Measurements from ENCODE around the gene TMCC2.
A peak's percentile ranks its signal among the peaks of the same experiment; 100 is the strongest.

The TMCC2 gene

DNA sequence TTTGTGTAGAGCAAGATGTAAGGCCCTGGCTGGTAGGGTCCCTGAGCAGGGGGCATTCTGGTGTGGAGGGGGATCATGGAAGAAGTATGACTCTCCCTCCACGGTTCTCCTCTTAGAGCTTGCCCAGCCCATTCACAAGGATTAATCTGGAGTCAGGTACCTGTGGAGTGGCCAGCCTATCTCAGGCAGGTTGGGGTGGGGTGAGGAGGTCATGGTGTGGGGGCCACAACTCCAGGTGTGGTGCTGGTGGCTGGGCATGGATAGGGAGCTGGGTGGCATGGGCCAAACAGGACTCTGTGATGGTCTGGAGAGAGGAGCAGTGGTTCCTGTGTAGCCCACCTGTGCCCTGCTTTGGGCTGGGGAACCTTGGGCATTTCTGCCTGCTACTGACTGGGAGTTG lies 32.3 kb downstream of the TMCC2 start:
- no peaks in the 10 kb centered on the region for H3K9me2 ChIP-seq (replicated peaks; ENCODE audit: insufficient read depth, low read length)
- TF ChIP-seq EZH2phosphoT487 (IDR thresholded peaks at IDR 0.05; ENCODE audit: low read length) (no peak), EZH2 (optimal IDR thresholded peaks at IDR 0.05; ENCODE audit: low read depth, low read length) (no peak)
- TF ChIP-seq, protein P1, sequence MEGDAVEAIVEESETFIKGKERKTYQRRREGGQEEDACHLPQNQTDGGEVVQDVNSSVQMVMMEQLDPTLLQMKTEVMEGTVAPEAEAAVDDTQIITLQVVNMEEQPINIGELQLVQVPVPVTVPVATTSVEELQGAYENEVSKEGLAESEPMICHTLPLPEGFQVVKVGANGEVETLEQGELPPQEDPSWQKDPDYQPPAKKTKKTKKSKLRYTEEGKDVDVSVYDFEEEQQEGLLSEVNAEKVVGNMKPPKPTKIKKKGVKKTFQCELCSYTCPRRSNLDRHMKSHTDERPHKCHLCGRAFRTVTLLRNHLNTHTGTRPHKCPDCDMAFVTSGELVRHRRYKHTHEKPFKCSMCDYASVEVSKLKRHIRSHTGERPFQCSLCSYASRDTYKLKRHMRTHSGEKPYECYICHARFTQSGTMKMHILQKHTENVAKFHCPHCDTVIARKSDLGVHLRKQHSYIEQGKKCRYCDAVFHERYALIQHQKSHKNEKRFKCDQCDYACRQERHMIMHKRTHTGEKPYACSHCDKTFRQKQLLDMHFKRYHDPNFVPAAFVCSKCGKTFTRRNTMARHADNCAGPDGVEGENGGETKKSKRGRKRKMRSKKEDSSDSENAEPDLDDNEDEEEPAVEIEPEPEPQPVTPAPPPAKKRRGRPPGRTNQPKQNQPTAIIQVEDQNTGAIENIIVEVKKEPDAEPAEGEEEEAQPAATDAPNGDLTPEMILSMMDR (IDR thresholded peaks at IDR 0.05; ENCODE audit: low read length) = no peak
- no peak for DNase-seq
- H3K9ac ChIP-seq (ENCODE audit: low read length) = no peak overlapping the region
- H3K27ac ChIP-seq (ENCODE audit: low read length) = no peak overlapping the region
- peak overlapping the region; percentile 53 for H3K4me2 ChIP-seq (ENCODE audit: low read depth, low read length)
- H3K36me3 ChIP-seq (replicated peaks; ENCODE audit: insufficient read depth, low read length) = no peaks in the 10 kb centered on the region
- no peaks in the 10 kb centered on the region for H4K20me1 ChIP-seq (ENCODE audit: insufficient read depth, low read length)
- no peaks in the 10 kb centered on the region for H3K27me3 ChIP-seq (replicated peaks; ENCODE audit: insufficient read depth, low read length)
- H3K4me3 ChIP-seq (ENCODE audit: low read length) = no peak overlapping the region
- H2AFZ ChIP-seq (ENCODE audit: low read length) = no peak overlapping the region
- peaks cover 43% of the 10 kb centered on the region for H3K4me1 ChIP-seq (ENCODE audit: low read length)
- H3F3A ChIP-seq (ENCODE audit: insufficient read depth, low read length) = peaks cover 11% of the 10 kb centered on the region; the same call in 1 of the 2 replicates
- H3K79me2 ChIP-seq (ENCODE audit: low read length) = peaks cover 69% of the 10 kb centered on the region
- no peaks in the 10 kb centered on the region for H3K9me3 ChIP-seq (replicated peaks; ENCODE audit: insufficient read depth, low read length)

DNA sequence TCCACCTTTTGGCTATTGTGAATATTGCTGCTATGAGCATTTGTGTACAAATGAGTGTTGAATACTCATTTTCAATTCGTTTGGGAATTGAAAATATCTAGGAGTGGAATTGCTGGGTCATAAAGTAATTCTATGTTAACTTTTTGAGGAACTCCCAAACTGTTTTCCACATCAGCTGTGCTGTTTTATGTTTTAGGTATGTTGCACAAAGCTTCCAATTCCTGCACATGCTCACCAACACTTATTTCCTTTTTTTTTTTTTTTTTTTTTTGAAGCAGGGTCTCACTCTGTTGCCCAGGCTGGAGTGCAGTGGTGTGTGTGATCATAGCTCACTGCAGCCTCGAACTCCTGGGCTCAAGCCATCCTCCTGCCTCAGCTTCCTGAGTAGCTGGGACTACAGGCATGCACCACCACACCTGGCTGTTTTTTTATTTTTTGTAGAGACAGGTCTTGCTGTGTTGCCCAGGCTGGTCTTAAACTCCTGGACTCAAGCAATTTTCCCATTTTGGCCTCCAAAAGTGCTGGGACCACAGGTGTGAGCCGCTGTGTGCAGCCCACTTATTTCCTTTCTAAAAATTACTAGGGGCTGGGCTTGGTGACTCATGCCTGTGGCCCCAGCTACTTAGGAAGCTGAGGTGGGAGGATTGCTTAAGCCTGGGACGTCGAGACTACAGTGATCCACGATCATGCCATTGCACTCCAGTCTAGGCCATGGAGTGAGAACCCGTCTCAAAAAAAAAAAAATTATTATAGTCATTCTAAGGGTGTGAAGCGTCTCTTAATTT lies 33.4 kb downstream of the TMCC2 start:
- no peak for TF ChIP-seq EZH2 (optimal IDR thresholded peaks at IDR 0.05; ENCODE audit: low read depth, low read length)
- TF ChIP-seq EZH2phosphoT487 (IDR thresholded peaks at IDR 0.05; ENCODE audit: low read length) = no peak
- TF ChIP-seq, protein P1 (IDR thresholded peaks at IDR 0.05; ENCODE audit: low read length) = no peak
- H3K27ac ChIP-seq (ENCODE audit: low read length) = no peak overlapping the region
- no peak overlapping the region for H2AFZ ChIP-seq (ENCODE audit: low read length)
- H3K4me3 ChIP-seq (ENCODE audit: low read length) = no peak overlapping the region
- H3K27me3 ChIP-seq (replicated peaks; ENCODE audit: insufficient read depth, low read length) = no peaks in the 10 kb centered on the region
- peaks cover 11% of the 10 kb centered on the region; the same call in 1 of the 2 replicates for H3F3A ChIP-seq (ENCODE audit: insufficient read depth, low read length)
- H3K79me2 ChIP-seq (ENCODE audit: low read length) = peaks cover 72% of the 10 kb centered on the region
- no peaks in the 10 kb centered on the region for H4K20me1 ChIP-seq (ENCODE audit: insufficient read depth, low read length)
- H3K9ac ChIP-seq (ENCODE audit: low read length) = no peak overlapping the region
- DNase-seq = no peak
- H3K9me2 ChIP-seq (replicated peaks; ENCODE audit: insufficient read depth, low read length) = no peaks in the 10 kb centered on the region
- H3K9me3 ChIP-seq (replicated peaks; ENCODE audit: insufficient read depth, low read length) = no peaks in the 10 kb centered on the region
- H3K4me2 ChIP-seq (ENCODE audit: low read depth, low read length) = no peak overlapping the region
- H3K4me1 ChIP-seq (ENCODE audit: low read length) = peaks cover 35% of the 10 kb centered on the region
- no peaks in the 10 kb centered on the region for H3K36me3 ChIP-seq (replicated peaks; ENCODE audit: insufficient read depth, low read length)

DNA sequence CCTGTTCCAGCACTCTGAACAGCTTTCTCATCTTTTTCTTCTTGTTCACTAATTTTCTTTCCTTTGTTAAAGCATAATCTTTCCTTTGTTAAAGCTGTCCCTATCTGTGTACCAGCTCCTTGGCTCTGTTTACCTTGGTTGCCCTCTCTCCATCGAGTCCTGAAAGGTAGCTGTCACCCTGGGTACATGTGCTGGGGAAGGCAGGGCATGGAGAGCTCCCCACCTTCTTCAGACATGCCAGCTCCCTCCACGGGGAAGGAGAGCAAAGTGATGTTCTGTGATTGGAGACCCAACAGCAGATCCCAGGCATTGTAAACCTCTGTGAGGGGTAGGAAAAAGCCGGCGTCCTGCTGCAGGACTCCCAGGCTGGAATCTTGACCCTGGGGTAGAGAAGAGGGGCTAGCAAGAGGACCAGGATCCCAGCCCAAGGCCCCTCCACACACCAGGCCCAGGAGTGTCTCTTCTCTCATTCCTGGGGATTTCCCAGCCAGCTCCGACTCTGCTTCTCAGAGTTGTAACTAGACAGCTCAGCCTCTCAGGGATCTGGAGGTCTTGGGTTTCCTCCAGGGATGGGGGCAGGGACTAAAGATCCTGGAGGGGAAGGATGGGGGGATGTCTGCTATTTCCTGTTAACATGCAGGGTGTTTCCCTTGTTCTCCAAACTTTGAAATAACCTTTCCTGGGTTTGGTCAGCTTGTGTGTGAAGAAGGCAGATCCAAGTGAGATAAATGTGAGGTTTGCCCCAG lies 34.4 kb downstream of the TMCC2 start:
- no peak overlapping the region for H3K9ac ChIP-seq (ENCODE audit: low read length)
- H3K4me3 ChIP-seq (ENCODE audit: low read length) = no peak overlapping the region
- H3K79me2 ChIP-seq (ENCODE audit: low read length) = peaks cover 69% of the 10 kb centered on the region
- DNase-seq = no peak
- no peaks in the 10 kb centered on the region for H3K27me3 ChIP-seq (replicated peaks; ENCODE audit: insufficient read depth, low read length)
- no peaks in the 10 kb centered on the region for H3K36me3 ChIP-seq (replicated peaks; ENCODE audit: insufficient read depth, low read length)
- peaks cover 16% of the 10 kb centered on the region; the same call in 1 of the 2 replicates for H3F3A ChIP-seq (ENCODE audit: insufficient read depth, low read length)
- no peaks in the 10 kb centered on the region for H3K9me3 ChIP-seq (replicated peaks; ENCODE audit: insufficient read depth, low read length)
- H3K9me2 ChIP-seq (replicated peaks; ENCODE audit: insufficient read depth, low read length) = no peaks in the 10 kb centered on the region
- peaks cover 30% of the 10 kb centered on the region for H3K4me1 ChIP-seq (ENCODE audit: low read length)
- no peak overlapping the region for H3K4me2 ChIP-seq (ENCODE audit: low read depth, low read length)
- H2AFZ ChIP-seq (ENCODE audit: low read length) = no peak overlapping the region
- H4K20me1 ChIP-seq (ENCODE audit: insufficient read depth, low read length) = no peaks in the 10 kb centered on the region
- no peak overlapping the region for H3K27ac ChIP-seq (ENCODE audit: low read length)
- TF ChIP-seq, protein P1 (IDR thresholded peaks at IDR 0.05; ENCODE audit: low read length) = no peak
- no peak for TF ChIP-seq EZH2phosphoT487 (IDR thresholded peaks at IDR 0.05; ENCODE audit: low read length)
- TF ChIP-seq EZH2 (optimal IDR thresholded peaks at IDR 0.05; ENCODE audit: low read depth, low read length) = no peak
